Lower leg skin (tissue), 3 donors: ENCODE measurements around the gene CD86.

Experiments used
- CTCF ChIP-seq, 3 donors: fragments of 450-650 bp; IDR thresholded peaks; one replicate each; pipeline ENCODE4 v1.5.1; 2016; ENCODE audit warnings: antibody characterized with exemption in 3 of 3, mild to moderate bottlenecking in 3 of 3, moderate library complexity in 2 of 3
- POLR2A ChIP-seq, 2 donors: fragments of 450-650 bp; IDR thresholded peaks; one replicate each; pipeline ENCODE4 v1.6.1; 2016 to 2017; ENCODE audit warnings: antibody characterized with exemption in 2 of 2, mild to moderate bottlenecking in 1 of 2, moderate library complexity in 1 of 2

- TF ChIP-seq CTCF (IDR thresholded peaks at IDR 0.05) (no peak), POLR2A (IDR thresholded peaks at IDR 0.05) (no peak)
Observed at GRCh38 chr3:122012821-122013220, 42.3 kb upstream of the CD86 start.
